Ishikawa (cell line): ENCODE results near the gene SERPINA3.

Experiments used
- CREB1 ChIP-seq: IDR thresholded peaks from 2 replicates; pipeline ENCODE4 v1.6.1; 2012; ENCODE audit warnings: low read depth
- EP300 ChIP-seq: IDR thresholded peaks from 2 replicates; pipeline ENCODE4 v1.6.1; 2012; ENCODE audit warnings: borderline replicate concordance
- NFIC ChIP-seq: IDR thresholded peaks from 2 replicates; pipeline ENCODE4 v1.6.1; 2012
- RAD21 ChIP-seq: IDR thresholded peaks from 2 replicates; pipeline ENCODE4 v1.6.1; 2012; ENCODE audit warnings: low read depth
- TAF1 ChIP-seq: IDR thresholded peaks from 2 replicates; pipeline ENCODE4 v1.6.1; 2012; ENCODE audit warnings: low read depth, mild to moderate bottlenecking
- YY1 ChIP-seq: IDR thresholded peaks from 2 replicates; pipeline ENCODE4 v1.6.1; 2012; ENCODE audit warnings: low read depth
- TF ChIP-seq, protein P1 (sequence below): IDR thresholded peaks from 2 replicates; pipeline ENCODE4 v1.6.1; 2012; ENCODE audit warnings: low read depth, mild to moderate bottlenecking

DNA sequence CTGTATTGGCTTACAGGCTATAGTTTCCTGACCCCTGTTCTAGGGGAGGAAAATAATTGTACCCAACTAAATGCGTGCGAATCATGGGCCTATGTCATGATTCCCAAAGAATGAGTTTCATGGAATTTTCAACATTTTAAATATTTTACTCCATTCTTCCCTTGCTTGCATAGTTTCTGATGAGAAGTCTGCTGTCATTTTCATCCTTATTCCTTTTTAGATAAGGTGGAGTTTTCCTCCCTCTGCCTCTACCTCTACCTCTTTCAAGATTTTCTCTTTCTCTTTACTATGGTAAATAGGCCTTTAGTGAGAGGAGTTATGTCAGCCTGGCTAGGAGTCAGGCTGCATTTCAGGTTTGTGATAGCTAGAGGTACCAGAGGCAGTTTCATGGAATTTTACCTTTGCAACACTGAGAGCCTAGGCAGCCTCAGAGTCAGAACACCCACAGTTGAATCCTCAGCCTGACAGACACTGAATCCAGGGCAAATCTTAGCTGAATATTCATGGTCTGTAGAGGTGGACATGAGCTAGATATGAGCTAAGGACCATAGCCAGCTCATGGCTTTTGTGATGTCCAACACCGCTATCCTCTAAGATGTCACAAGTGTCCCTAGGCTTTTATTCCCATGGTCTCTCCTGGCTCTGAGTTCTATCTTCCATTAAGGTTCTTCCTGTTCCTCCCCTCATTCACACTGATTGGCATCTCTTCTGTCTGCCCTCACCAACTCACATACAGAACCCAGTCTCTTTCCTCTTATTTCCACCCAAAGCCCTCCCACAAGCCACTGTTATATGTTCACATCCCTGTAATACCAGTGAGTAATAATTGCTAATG lies 6.0 kb downstream of the SERPINA3 start:
- TF ChIP-seq CREB1 (no peak), YY1 (no peak), EP300 (no peak), RAD21 (no peak), NFIC (no peak), TAF1 (no peak)
- TF ChIP-seq, protein P1, sequence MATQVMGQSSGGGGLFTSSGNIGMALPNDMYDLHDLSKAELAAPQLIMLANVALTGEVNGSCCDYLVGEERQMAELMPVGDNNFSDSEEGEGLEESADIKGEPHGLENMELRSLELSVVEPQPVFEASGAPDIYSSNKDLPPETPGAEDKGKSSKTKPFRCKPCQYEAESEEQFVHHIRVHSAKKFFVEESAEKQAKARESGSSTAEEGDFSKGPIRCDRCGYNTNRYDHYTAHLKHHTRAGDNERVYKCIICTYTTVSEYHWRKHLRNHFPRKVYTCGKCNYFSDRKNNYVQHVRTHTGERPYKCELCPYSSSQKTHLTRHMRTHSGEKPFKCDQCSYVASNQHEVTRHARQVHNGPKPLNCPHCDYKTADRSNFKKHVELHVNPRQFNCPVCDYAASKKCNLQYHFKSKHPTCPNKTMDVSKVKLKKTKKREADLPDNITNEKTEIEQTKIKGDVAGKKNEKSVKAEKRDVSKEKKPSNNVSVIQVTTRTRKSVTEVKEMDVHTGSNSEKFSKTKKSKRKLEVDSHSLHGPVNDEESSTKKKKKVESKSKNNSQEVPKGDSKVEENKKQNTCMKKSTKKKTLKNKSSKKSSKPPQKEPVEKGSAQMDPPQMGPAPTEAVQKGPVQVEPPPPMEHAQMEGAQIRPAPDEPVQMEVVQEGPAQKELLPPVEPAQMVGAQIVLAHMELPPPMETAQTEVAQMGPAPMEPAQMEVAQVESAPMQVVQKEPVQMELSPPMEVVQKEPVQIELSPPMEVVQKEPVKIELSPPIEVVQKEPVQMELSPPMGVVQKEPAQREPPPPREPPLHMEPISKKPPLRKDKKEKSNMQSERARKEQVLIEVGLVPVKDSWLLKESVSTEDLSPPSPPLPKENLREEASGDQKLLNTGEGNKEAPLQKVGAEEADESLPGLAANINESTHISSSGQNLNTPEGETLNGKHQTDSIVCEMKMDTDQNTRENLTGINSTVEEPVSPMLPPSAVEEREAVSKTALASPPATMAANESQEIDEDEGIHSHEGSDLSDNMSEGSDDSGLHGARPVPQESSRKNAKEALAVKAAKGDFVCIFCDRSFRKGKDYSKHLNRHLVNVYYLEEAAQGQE, result no peak
